Measurements from ENCODE around the gene TTLL11.

Gene TTLL11

GRCh38 chr9:121801579-121801978 lies 291.5 kb downstream of the TTLL11 start:
- no peak for ATAC-seq
- no peak for TF ChIP-seq ISL1 (CRISPR knock-in tag; IDR thresholded peaks at IDR 0.05)
- TF ChIP-seq CREB5 (CRISPR knock-in tag; IDR thresholded peaks at IDR 0.05; ENCODE audit: low read depth) = no peak
- TF ChIP-seq RARB (CRISPR knock-in tag; IDR thresholded peaks at IDR 0.05) = no peak
- TF ChIP-seq GLIS3 (CRISPR knock-in tag; IDR thresholded peaks at IDR 0.05) = no peak

- ATAC-seq = no peak
- TF ChIP-seq GLIS3 (CRISPR knock-in tag; IDR thresholded peaks at IDR 0.05) = no peak
- no peak for TF ChIP-seq ZNF8 (CRISPR knock-in tag; IDR thresholded peaks at IDR 0.05)
- no peak for TF ChIP-seq ZFP30 (CRISPR knock-in tag; IDR thresholded peaks at IDR 0.05)
Measured at GRCh38 chr9:121800376-121800775, 292.7 kb downstream of the TTLL11 start.

- ATAC-seq = no peak
- no peak for TF ChIP-seq ESRRG (CRISPR knock-in tag; IDR thresholded peaks at IDR 0.05)
- no peak for TF ChIP-seq ISL1 (CRISPR knock-in tag; IDR thresholded peaks at IDR 0.05)
- no peak for TF ChIP-seq CSRNP3 (CRISPR knock-in tag; IDR thresholded peaks at IDR 0.05)
- TF ChIP-seq RARB (CRISPR knock-in tag; IDR thresholded peaks at IDR 0.05) = no peak
- TF ChIP-seq GLIS3 (CRISPR knock-in tag; IDR thresholded peaks at IDR 0.05) = no peak
- no peak for TF ChIP-seq ZNF70 (CRISPR knock-in tag; IDR thresholded peaks at IDR 0.05)
- TF ChIP-seq PATZ1 (CRISPR knock-in tag; IDR thresholded peaks at IDR 0.05; ENCODE audit: borderline replicate concordance) = no peak
- TF ChIP-seq, protein P1, sequence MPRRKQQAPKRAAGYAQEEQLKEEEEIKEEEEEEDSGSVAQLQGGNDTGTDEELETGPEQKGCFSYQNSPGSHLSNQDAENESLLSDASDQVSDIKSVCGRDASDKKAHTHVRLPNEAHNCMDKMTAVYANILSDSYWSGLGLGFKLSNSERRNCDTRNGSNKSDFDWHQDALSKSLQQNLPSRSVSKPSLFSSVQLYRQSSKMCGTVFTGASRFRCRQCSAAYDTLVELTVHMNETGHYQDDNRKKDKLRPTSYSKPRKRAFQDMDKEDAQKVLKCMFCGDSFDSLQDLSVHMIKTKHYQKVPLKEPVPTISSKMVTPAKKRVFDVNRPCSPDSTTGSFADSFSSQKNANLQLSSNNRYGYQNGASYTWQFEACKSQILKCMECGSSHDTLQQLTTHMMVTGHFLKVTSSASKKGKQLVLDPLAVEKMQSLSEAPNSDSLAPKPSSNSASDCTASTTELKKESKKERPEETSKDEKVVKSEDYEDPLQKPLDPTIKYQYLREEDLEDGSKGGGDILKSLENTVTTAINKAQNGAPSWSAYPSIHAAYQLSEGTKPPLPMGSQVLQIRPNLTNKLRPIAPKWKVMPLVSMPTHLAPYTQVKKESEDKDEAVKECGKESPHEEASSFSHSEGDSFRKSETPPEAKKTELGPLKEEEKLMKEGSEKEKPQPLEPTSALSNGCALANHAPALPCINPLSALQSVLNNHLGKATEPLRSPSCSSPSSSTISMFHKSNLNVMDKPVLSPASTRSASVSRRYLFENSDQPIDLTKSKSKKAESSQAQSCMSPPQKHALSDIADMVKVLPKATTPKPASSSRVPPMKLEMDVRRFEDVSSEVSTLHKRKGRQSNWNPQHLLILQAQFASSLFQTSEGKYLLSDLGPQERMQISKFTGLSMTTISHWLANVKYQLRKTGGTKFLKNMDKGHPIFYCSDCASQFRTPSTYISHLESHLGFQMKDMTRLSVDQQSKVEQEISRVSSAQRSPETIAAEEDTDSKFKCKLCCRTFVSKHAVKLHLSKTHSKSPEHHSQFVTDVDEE (CRISPR knock-in tag; IDR thresholded peaks at IDR 0.05) = no peak
- TF ChIP-seq CSDC2 (CRISPR knock-in tag; IDR thresholded peaks at IDR 0.05) = no peak
- TF ChIP-seq BACH2 (CRISPR knock-in tag; IDR thresholded peaks at IDR 0.05; ENCODE audit: borderline replicate concordance) = no peak
- TF ChIP-seq POU6F1 (CRISPR knock-in tag; IDR thresholded peaks at IDR 0.05; ENCODE audit: borderline replicate concordance, low read depth) = no peak
- no peak for TF ChIP-seq TCF4 (CRISPR knock-in tag; IDR thresholded peaks at IDR 0.05; ENCODE audit: borderline replicate concordance)
- no peak for TF ChIP-seq SNAI2 (CRISPR knock-in tag; IDR thresholded peaks at IDR 0.05)
- TF ChIP-seq CREB5 (CRISPR knock-in tag; IDR thresholded peaks at IDR 0.05; ENCODE audit: low read depth) = no peak
- TF ChIP-seq OSR1 (CRISPR knock-in tag; IDR thresholded peaks at IDR 0.05) = no peak
- no peak for TF ChIP-seq PPARA (CRISPR knock-in tag; IDR thresholded peaks at IDR 0.05; ENCODE audit: borderline replicate concordance)
- TF ChIP-seq ZFP3 (CRISPR knock-in tag; IDR thresholded peaks at IDR 0.05) = no peak
- no peak for TF ChIP-seq TOX (CRISPR knock-in tag; IDR thresholded peaks at IDR 0.05; ENCODE audit: borderline replicate concordance)
- no peak for TF ChIP-seq ZFP30 (CRISPR knock-in tag; IDR thresholded peaks at IDR 0.05)
- TF ChIP-seq ZC3H10 (CRISPR knock-in tag; IDR thresholded peaks at IDR 0.05) = no peak
Measured at GRCh38 chr9:121798941-121799340, 294.2 kb downstream of the TTLL11 start.

All from SK-N-SH treated with all-trans-retinoic acid at 6 μM for 48 hours (cell line).